ENCODE measurements around the gene SCN5A.

The SCN5A gene

GRCh38 chr3:38605981-38606380 is 43.5 kb downstream of the SCN5A start:
- POLR2A ChIA-PET, result no interaction called here
- peaks cover 0 to 4% (median 0%) of the 10 kb centered on the region in 4 experiments for H3K4me1 ChIP-seq (ENCODE audit: control extremely low read depth in 1 of 4, control insufficient read depth in 4 of 4, insufficient read depth in 4 of 4, low read length in 3 of 4)
- CTCF ChIA-PET, result interaction anchor here (1.4 kb wide), 1 partner anchor 9 kb away, joined by 3 read pairs; no protein-coding TSS in a partner anchor
- 100% methylated on average over 6 of the region's 7 CpGs for WGBS (ENCODE audit: insufficient coverage)
- no peaks in the 10 kb centered on the region for H3K36me3 ChIP-seq (ENCODE audit: control insufficient read depth in 4 of 4, insufficient read depth in 4 of 4, low read length in 3 of 4)
- no peaks in the 10 kb centered on the region for H3K27me3 ChIP-seq (replicated peaks in 2 of 5; ENCODE audit: control insufficient read depth in 4 of 5, insufficient read depth in 5 of 5, low read length in 4 of 5)
- no peak for DNase-seq
- peaks cover 0 to under 1% (median 0%) of the 10 kb centered on the region in 5 experiments for H3K9me3 ChIP-seq (ENCODE audit: control extremely low read depth in 1 of 5, control insufficient read depth in 4 of 5, insufficient read depth in 2 of 5, low read depth in 1 of 5, low read length in 4 of 5)
- H3K4me3 ChIP-seq (ENCODE audit: control insufficient read depth in 1 of 7, extremely low read depth in 1 of 7, insufficient read depth in 4 of 7, low read depth in 2 of 7, low read length in 6 of 7), result no peak overlapping the region
- no peak overlapping the region for H3K27ac ChIP-seq (ENCODE audit: insufficient read depth in 1 of 2, low read depth in 1 of 2, low read length in 2 of 2, poor library complexity in 1 of 2, severe bottlenecking in 2 of 2)

GRCh38 chr3:38604246-38604645 is 45.2 kb downstream of the SCN5A start:
- no peak overlapping the region for H3K4me3 ChIP-seq (ENCODE audit: control insufficient read depth in 1 of 7, extremely low read depth in 1 of 7, insufficient read depth in 4 of 7, low read depth in 2 of 7, low read length in 6 of 7)
- H3K4me1 ChIP-seq (ENCODE audit: control extremely low read depth in 1 of 4, control insufficient read depth in 4 of 4, insufficient read depth in 4 of 4, low read length in 3 of 4), result peaks cover 0 to 4% (median 0%) of the 10 kb centered on the region in 4 experiments
- ChIA-PET CTCF (interaction anchor here (1.1 kb wide), 1 partner anchor 17 kb away, joined by 4 read pairs; no protein-coding TSS in a partner anchor), POLR2A (no interaction called here)
- peaks cover 0 to 3% (median 0%) of the 10 kb centered on the region in 5 experiments for H3K9me3 ChIP-seq (ENCODE audit: control extremely low read depth in 1 of 5, control insufficient read depth in 4 of 5, insufficient read depth in 2 of 5, low read depth in 1 of 5, low read length in 4 of 5)
- no peaks in the 10 kb centered on the region for H3K27me3 ChIP-seq (replicated peaks in 2 of 5; ENCODE audit: control insufficient read depth in 4 of 5, insufficient read depth in 5 of 5, low read length in 4 of 5)
- H3K36me3 ChIP-seq (ENCODE audit: control insufficient read depth in 4 of 4, insufficient read depth in 4 of 4, low read length in 3 of 4), result no peaks in the 10 kb centered on the region
- WGBS (ENCODE audit: insufficient coverage), result 89% methylated on average over 1 of the region's 6 CpGs
- DNase-seq, result no peak
- no peak overlapping the region for H3K27ac ChIP-seq (ENCODE audit: insufficient read depth in 1 of 2, low read depth in 1 of 2, low read length in 2 of 2, poor library complexity in 1 of 2, severe bottlenecking in 2 of 2)

DNA sequence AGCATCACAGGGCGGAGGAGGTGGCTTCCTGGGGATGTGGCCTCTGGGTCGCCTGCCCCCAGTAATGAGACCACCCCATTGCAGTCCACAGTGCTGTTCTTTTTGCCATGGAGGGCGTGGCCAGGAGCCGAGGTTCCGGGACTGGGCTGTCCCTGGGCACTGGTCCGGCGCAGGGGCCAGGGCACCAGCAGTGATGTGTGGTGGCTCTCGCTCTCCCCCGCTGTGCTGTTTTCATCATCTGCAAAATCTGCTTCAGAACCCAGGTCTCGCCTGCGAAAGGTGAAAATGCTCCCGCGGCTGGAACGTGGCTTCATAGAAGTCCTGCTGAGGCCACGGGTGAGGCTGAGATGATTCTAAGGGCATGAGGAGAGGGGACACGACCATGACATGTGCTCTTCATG is 45.8 kb downstream of the SCN5A start:
- no peaks in the 10 kb centered on the region for H3K27me3 ChIP-seq (replicated peaks in 2 of 5; ENCODE audit: control insufficient read depth in 4 of 5, insufficient read depth in 5 of 5, low read length in 4 of 5)
- H3K4me1 ChIP-seq (ENCODE audit: control extremely low read depth in 1 of 4, control insufficient read depth in 4 of 4, insufficient read depth in 4 of 4, low read length in 3 of 4), result peaks cover 0 to 4% (median 0%) of the 10 kb centered on the region in 4 experiments
- DNase-seq, result no peak
- peaks cover 0 to 3% (median 0%) of the 10 kb centered on the region in 5 experiments for H3K9me3 ChIP-seq (ENCODE audit: control extremely low read depth in 1 of 5, control insufficient read depth in 4 of 5, insufficient read depth in 2 of 5, low read depth in 1 of 5, low read length in 4 of 5)
- WGBS (ENCODE audit: insufficient coverage), result 99% methylated on average over 15 of the region's 16 CpGs
- H3K36me3 ChIP-seq (ENCODE audit: control insufficient read depth in 4 of 4, insufficient read depth in 4 of 4, low read length in 3 of 4), result no peaks in the 10 kb centered on the region
- H3K27ac ChIP-seq (ENCODE audit: insufficient read depth in 1 of 2, low read depth in 1 of 2, low read length in 2 of 2, poor library complexity in 1 of 2, severe bottlenecking in 2 of 2), result no peak overlapping the region
- ChIA-PET POLR2A (no interaction called here), CTCF (no interaction called here)
- no peak overlapping the region for H3K4me3 ChIP-seq (ENCODE audit: control insufficient read depth in 1 of 7, extremely low read depth in 1 of 7, insufficient read depth in 4 of 7, low read depth in 2 of 7, low read length in 6 of 7)

- H3K4me1 ChIP-seq (ENCODE audit: control extremely low read depth in 1 of 4, control insufficient read depth in 4 of 4, insufficient read depth in 4 of 4, low read length in 3 of 4), result no peaks in the 10 kb centered on the region
- POLR2A ChIA-PET, result no interaction called here
- no peaks in the 10 kb centered on the region for H3K27me3 ChIP-seq (replicated peaks in 2 of 5; ENCODE audit: control insufficient read depth in 4 of 5, insufficient read depth in 5 of 5, low read length in 4 of 5)
- 90% methylated on average over 2 of the region's 7 CpGs for WGBS (ENCODE audit: insufficient coverage)
- DNase-seq, result no peak
- no peak overlapping the region for H3K4me3 ChIP-seq (ENCODE audit: control insufficient read depth in 1 of 7, extremely low read depth in 1 of 7, insufficient read depth in 4 of 7, low read depth in 2 of 7, low read length in 6 of 7)
- peaks cover 0 to 3% (median 0%) of the 10 kb centered on the region in 5 experiments for H3K9me3 ChIP-seq (ENCODE audit: control extremely low read depth in 1 of 5, control insufficient read depth in 4 of 5, insufficient read depth in 2 of 5, low read depth in 1 of 5, low read length in 4 of 5)
- H3K36me3 ChIP-seq (ENCODE audit: control insufficient read depth in 4 of 4, insufficient read depth in 4 of 4, low read length in 3 of 4), result no peaks in the 10 kb centered on the region
- no peak overlapping the region for H3K27ac ChIP-seq (ENCODE audit: insufficient read depth in 1 of 2, low read depth in 1 of 2, low read length in 2 of 2, poor library complexity in 1 of 2, severe bottlenecking in 2 of 2)
- CTCF ChIA-PET, result no interaction called here
Observed at GRCh38 chr3:38602576-38603250, 46.8 kb downstream of the SCN5A start.

- Histone ChIP-seq H3K4me1 (ENCODE audit: control extremely low read depth in 1 of 4, control insufficient read depth in 4 of 4, insufficient read depth in 4 of 4, low read length in 3 of 4) (no peaks in the 10 kb centered on the region), H3K27me3 (replicated peaks in 2 of 5; ENCODE audit: control insufficient read depth in 4 of 5, insufficient read depth in 5 of 5, low read length in 4 of 5) (no peaks in the 10 kb centered on the region), H3K4me3 (ENCODE audit: control insufficient read depth in 1 of 7, extremely low read depth in 1 of 7, insufficient read depth in 4 of 7, low read depth in 2 of 7, low read length in 6 of 7) (no peak overlapping the region), H3K9me3 (ENCODE audit: control extremely low read depth in 1 of 5, control insufficient read depth in 4 of 5, insufficient read depth in 2 of 5, low read depth in 1 of 5, low read length in 4 of 5) (peaks cover 0 to 3% (median 0%) of the 10 kb centered on the region in 5 experiments), H3K27ac (ENCODE audit: insufficient read depth in 1 of 2, low read depth in 1 of 2, low read length in 2 of 2, poor library complexity in 1 of 2, severe bottlenecking in 2 of 2) (no peak overlapping the region), H3K36me3 (ENCODE audit: control insufficient read depth in 4 of 4, insufficient read depth in 4 of 4, low read length in 3 of 4) (no peaks in the 10 kb centered on the region)
- POLR2A ChIA-PET, result no interaction called here
- WGBS (ENCODE audit: insufficient coverage), result 94% methylated on average over 3 of the region's 3 CpGs
- CTCF ChIA-PET, result no interaction called here
- no peak for DNase-seq
Observed at GRCh38 chr3:38601956-38602550, 47.4 kb downstream of the SCN5A start.

DNA sequence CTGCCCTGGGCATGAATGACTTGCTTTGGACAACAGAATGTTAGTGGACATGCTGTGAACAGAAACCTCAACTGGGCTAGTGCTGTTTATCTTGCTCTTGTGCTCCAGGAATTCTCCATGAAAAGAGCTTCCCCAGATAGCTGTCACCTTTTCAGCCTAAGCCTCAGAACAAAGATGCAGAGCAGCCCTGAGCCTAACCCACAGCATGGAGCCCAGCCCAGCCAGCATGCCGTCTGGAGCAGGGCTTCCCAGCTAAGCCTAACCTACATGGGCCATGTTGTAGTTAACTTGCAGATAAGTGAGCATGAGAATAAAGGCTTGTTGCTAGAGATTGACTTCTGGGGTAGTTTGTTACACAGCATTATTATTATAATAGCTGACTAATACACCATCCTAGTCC is 48.9 kb downstream of the SCN5A start:
- no peak for DNase-seq
- Histone ChIP-seq H3K36me3 (ENCODE audit: control insufficient read depth in 4 of 4, insufficient read depth in 4 of 4, low read length in 3 of 4) (no peaks in the 10 kb centered on the region), H3K4me3 (ENCODE audit: control insufficient read depth in 1 of 7, extremely low read depth in 1 of 7, insufficient read depth in 4 of 7, low read depth in 2 of 7, low read length in 6 of 7) (no peak overlapping the region), H3K4me1 (ENCODE audit: control extremely low read depth in 1 of 4, control insufficient read depth in 4 of 4, insufficient read depth in 4 of 4, low read length in 3 of 4) (no peaks in the 10 kb centered on the region), H3K27me3 (replicated peaks in 2 of 5; ENCODE audit: control insufficient read depth in 4 of 5, insufficient read depth in 5 of 5, low read length in 4 of 5) (no peaks in the 10 kb centered on the region), H3K27ac (ENCODE audit: insufficient read depth in 1 of 2, low read depth in 1 of 2, low read length in 2 of 2, poor library complexity in 1 of 2, severe bottlenecking in 2 of 2) (no peak overlapping the region), H3K9me3 (ENCODE audit: control extremely low read depth in 1 of 5, control insufficient read depth in 4 of 5, insufficient read depth in 2 of 5, low read depth in 1 of 5, low read length in 4 of 5) (peaks cover 0 to 3% (median 0%) of the 10 kb centered on the region in 5 experiments)
- ChIA-PET CTCF (no interaction called here), POLR2A (no interaction called here)
- no CpG with 5 or more reads among the region's 1 CpG for WGBS (ENCODE audit: insufficient coverage)

GRCh38 chr3:38599886-38600285 is 49.6 kb downstream of the SCN5A start:
- no peak overlapping the region for H3K4me3 ChIP-seq (ENCODE audit: control insufficient read depth in 1 of 7, extremely low read depth in 1 of 7, insufficient read depth in 4 of 7, low read depth in 2 of 7, low read length in 6 of 7)
- DNase-seq, result no peak
- H3K27ac ChIP-seq (ENCODE audit: insufficient read depth in 1 of 2, low read depth in 1 of 2, low read length in 2 of 2, poor library complexity in 1 of 2, severe bottlenecking in 2 of 2), result no peak overlapping the region
- H3K9me3 ChIP-seq (ENCODE audit: control extremely low read depth in 1 of 5, control insufficient read depth in 4 of 5, insufficient read depth in 2 of 5, low read depth in 1 of 5, low read length in 4 of 5), result peaks cover 0 to 3% (median 0%) of the 10 kb centered on the region in 5 experiments
- POLR2A ChIA-PET, result no interaction called here
- H3K4me1 ChIP-seq (ENCODE audit: control extremely low read depth in 1 of 4, control insufficient read depth in 4 of 4, insufficient read depth in 4 of 4, low read length in 3 of 4), result no peaks in the 10 kb centered on the region
- CTCF ChIA-PET, result no interaction called here
- no peaks in the 10 kb centered on the region for H3K27me3 ChIP-seq (replicated peaks in 2 of 5; ENCODE audit: control insufficient read depth in 4 of 5, insufficient read depth in 5 of 5, low read length in 4 of 5)
- 89% methylated on average over 2 of the region's 2 CpGs for WGBS (ENCODE audit: insufficient coverage)
- H3K36me3 ChIP-seq (ENCODE audit: control insufficient read depth in 4 of 4, insufficient read depth in 4 of 4, low read length in 3 of 4), result no peaks in the 10 kb centered on the region

Data from common myeloid progenitor, CD34-positive (primary cell).